ENCODE measurements around the gene STPG4.

- TF ChIP-seq CTCF (IDR thresholded peaks at IDR 0.05) (no peak), POLR2A (IDR thresholded peaks at IDR 0.05) (no peak)
Measured at GRCh38 chr2:47091118-47091517, 64.0 kb downstream of the STPG4 start.

All from thyroid gland (tissue), 4 donors.